ENCODE measurements around the gene C1orf74. TPM values are rescaled to one million over a fixed set of nuclear protein-coding genes. Genes with fewer than 3 reads are reported as not detected.

The C1orf74 gene
- total RNA-seq = 1 to 10 TPM; 1.9 to 2.7 (median 2.3) TPM

- no peaks in the 10 kb centered on the region for H3K9me3 ChIP-seq
- peak; percentile 98 to 99 for DNase-seq
- peaks cover 24 to 32% of the 10 kb centered on the region in 2 donors for H3K4me1 ChIP-seq
- 4% methylated on average over 48 of the region's 48 CpGs for WGBS, 2 donors
- H3K4me3 ChIP-seq (replicated peaks in 1 of 3) = peak within 1 kb of the TSS in 2 of 3 donors; percentile 42 to 48
- H3K27ac ChIP-seq = peak within 1 kb of the TSS; percentile 80 to 92 (median 88)
- peaks cover 0 to 14% of the 10 kb centered on the region in 2 donors for H3K36me3 ChIP-seq
- intact Hi-C loops (cut with DNase I) = no loop called here
- no peaks in the 10 kb centered on the region for H3K27me3 ChIP-seq
- TF ChIP-seq POLR2A (IDR thresholded peaks at IDR 0.05) = peak in 1 of 2 donors; percentile 85
- TF ChIP-seq CTCF (IDR thresholded peaks at IDR 0.05) = no peak
These were observed at the start of gene C1orf74 for GRCh38 chr1:209784265-209785169. Gene C1orf74, minus strand, starts transcription at chr1:209784559. Its CDS starts 925 bp downstream, at chr1:209783634.

- Histone ChIP-seq H3K9me3 (no peaks in the 10 kb centered on the region), H3K36me3 (peaks cover 27 to 34% of the 10 kb centered on the region in 2 donors), H3K27me3 (no peaks in the 10 kb centered on the region), H3K4me1 (peaks cover 9 to 18% of the 10 kb centered on the region in 2 donors), H3K27ac (no peak overlapping the region), H3K4me3 (replicated peaks in 1 of 3) (no peak overlapping the region)
- DNase-seq = no peak
- 96 to 98% methylated on average over 1 of the region's 1 CpG for WGBS, 2 donors
- intact Hi-C loops (cut with DNase I) = no loop called here
- TF ChIP-seq CTCF (IDR thresholded peaks at IDR 0.05) (no peak), POLR2A (IDR thresholded peaks at IDR 0.05) (no peak)
These were observed 47.3 kb upstream of the C1orf74 start for GRCh38 chr1:209831615-209832014.

- Histone ChIP-seq H3K27ac (no peak overlapping the region), H3K36me3 (peaks cover 26 to 31% of the 10 kb centered on the region in 2 donors), H3K4me3 (replicated peaks in 1 of 3) (no peak overlapping the region), H3K9me3 (no peaks in the 10 kb centered on the region), H3K4me1 (peaks cover 9 to 18% of the 10 kb centered on the region in 2 donors), H3K27me3 (no peaks in the 10 kb centered on the region)
- 91 to 95% methylated on average over 3 of the region's 3 CpGs for WGBS, 2 donors
- TF ChIP-seq CTCF (IDR thresholded peaks at IDR 0.05) = no peak
- TF ChIP-seq POLR2A (IDR thresholded peaks at IDR 0.05) = no peak
- DNase-seq = no peak
- intact Hi-C loops (cut with DNase I) = no loop called here
These were observed 46.4 kb upstream of the C1orf74 start for GRCh38 chr1:209830722-209831121.

- intact Hi-C loops (cut with DNase I) = no loop called here
- 80 to 88% methylated on average over 2 of the region's 2 CpGs for WGBS, 2 donors
- no peak for TF ChIP-seq CTCF (IDR thresholded peaks at IDR 0.05)
- no peak for TF ChIP-seq POLR2A (IDR thresholded peaks at IDR 0.05)
- H3K4me3 ChIP-seq (replicated peaks in 1 of 3) = no peak overlapping the region
- no peaks in the 10 kb centered on the region for H3K9me3 ChIP-seq
- DNase-seq = no peak
- H3K4me1 ChIP-seq = peaks cover 9 to 18% of the 10 kb centered on the region in 2 donors
- H3K27me3 ChIP-seq = no peaks in the 10 kb centered on the region
- peaks cover 25% of the 10 kb centered on the region in 2 donors for H3K36me3 ChIP-seq
- H3K27ac ChIP-seq = no peak overlapping the region
These were observed 45.4 kb upstream of the C1orf74 start for GRCh38 chr1:209829716-209830115.

Data from thyroid gland (tissue), 4 donors.